AG04450 (cell line): ENCODE measurements around the gene LRTM2. TPM values are rescaled to one million over a fixed set of nuclear protein-coding genes. Genes with fewer than 3 reads are reported as not detected.

Experiments used
- CTCF ChIA-PET: fragments of 300-600, 350-600 bp; formaldehyde crosslinking; extraction: SDS; loops from one replicate; lab custom pipeline; 2022; ENCODE audit warnings: antibody characterized with exemption, inconsistent platforms; lab: Charles Lee
- POLR2A ChIA-PET: fragments of 350-600 bp; formaldehyde crosslinking; extraction: SDS; loops from one replicate; lab custom pipeline; 2021; ENCODE audit warnings: antibody characterized with exemption, inconsistent platforms; lab: Yijun Ruan, JAX
- DNase-seq: peaks from one replicate; pipeline ENCODE4 v3.0.0-alpha.2; 2011; ENCODE audit warnings: low read depth, low spot score
- H3K27ac ChIP-seq: one replicate; pipeline ENCODE4 v1.5.1; 2012; ENCODE audit warnings: low read depth, low read length, control low read depth
- H3K27me3 ChIP-seq: one replicate; pipeline ENCODE4 v1.6.0; 2012; ENCODE audit warnings: low read length; ENCODE audit not compliant: control insufficient read depth, insufficient read depth
- H3K4me3 ChIP-seq: 2 replicates; pipeline ENCODE4 v1.5.1; 2011; ENCODE audit warnings: mild to moderate bottlenecking, low read depth, low read length, control low read depth
- H3K9me3 ChIP-seq: 2 replicates; pipeline ENCODE4 v1.5.1; 2012; ENCODE audit warnings: low read length; ENCODE audit not compliant: control insufficient read depth, insufficient read depth
- polyA plus RNA-seq: library from polyadenylated mRNA; depleted of rRNA; stranded (reverse); fragments of >200 nt; gene quantifications from 2 replicates; pipeline ENCODE4 v1.2.3, GENCODE V29; 2011
- TF ChIP-seq, protein P1 (sequence below): IDR thresholded peaks from 2 replicates; pipeline ENCODE4 v1.5.1; 2011; ENCODE audit warnings: low read depth, low read length, control low read depth, inconsistent platforms

LRTM2 gene
- polyA plus RNA-seq, 1 experiment, result not detected

DNA sequence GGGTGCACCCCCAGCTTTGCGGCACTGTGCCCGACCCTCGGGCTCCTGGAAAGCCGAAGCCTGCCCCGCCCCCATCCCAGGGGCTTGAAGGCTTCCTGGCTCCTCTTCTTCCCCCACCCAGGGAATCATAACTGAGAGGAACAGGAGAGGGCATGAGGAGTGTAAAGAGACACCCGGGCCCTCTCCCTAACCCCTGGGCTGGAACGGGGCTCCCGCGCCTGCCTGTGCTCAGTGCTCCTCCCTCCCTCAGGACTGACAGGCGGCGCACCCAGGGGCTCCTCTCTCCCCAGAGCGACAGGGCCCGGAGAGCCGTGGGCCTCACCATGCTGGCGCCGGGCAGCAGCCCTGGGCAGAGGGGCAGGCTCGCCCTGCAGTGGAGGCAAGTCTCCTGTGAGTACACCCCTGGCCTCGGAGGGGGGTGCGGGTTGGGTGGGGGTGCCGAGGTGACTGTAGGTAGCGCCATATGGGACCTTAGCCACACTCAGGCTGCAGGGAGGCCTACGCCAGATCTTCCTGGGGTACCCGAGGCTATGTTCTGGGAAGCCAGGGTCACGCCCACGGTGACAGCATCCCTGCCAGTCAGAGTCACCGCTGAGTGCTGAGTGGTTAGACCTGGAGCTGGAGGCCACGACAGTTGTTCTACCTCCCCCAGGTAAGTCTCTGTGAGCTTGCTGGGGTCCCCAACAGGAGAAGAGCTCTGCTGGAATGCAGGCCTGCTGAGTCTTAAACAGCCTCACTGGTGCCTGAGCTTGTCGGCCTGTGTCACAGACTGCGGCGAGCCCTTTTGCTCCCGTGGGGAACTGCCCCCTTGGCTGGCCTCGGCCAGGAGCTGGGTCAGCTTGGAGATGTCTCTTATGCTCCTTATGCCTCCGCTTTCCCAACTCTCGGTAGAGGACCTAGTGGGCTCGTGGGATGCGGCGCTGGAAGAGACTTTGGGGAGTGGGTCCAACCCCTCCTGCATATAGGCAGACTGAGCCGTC is 7.8 kb downstream of the LRTM2 start:
- H3K27me3 ChIP-seq, result peaks cover 65% of the 10 kb centered on the region
- H3K27ac ChIP-seq, result no peak overlapping the region
- CTCF ChIA-PET, result no interaction called here
- POLR2A ChIA-PET, result no interaction called here
- H3K4me3 ChIP-seq, result no peak overlapping the region
- DNase-seq, result no peak
- H3K9me3 ChIP-seq, result no peaks in the 10 kb centered on the region; the same call in 1 of the 2 replicates
- TF ChIP-seq, protein P1, sequence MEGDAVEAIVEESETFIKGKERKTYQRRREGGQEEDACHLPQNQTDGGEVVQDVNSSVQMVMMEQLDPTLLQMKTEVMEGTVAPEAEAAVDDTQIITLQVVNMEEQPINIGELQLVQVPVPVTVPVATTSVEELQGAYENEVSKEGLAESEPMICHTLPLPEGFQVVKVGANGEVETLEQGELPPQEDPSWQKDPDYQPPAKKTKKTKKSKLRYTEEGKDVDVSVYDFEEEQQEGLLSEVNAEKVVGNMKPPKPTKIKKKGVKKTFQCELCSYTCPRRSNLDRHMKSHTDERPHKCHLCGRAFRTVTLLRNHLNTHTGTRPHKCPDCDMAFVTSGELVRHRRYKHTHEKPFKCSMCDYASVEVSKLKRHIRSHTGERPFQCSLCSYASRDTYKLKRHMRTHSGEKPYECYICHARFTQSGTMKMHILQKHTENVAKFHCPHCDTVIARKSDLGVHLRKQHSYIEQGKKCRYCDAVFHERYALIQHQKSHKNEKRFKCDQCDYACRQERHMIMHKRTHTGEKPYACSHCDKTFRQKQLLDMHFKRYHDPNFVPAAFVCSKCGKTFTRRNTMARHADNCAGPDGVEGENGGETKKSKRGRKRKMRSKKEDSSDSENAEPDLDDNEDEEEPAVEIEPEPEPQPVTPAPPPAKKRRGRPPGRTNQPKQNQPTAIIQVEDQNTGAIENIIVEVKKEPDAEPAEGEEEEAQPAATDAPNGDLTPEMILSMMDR, result no peak

DNA sequence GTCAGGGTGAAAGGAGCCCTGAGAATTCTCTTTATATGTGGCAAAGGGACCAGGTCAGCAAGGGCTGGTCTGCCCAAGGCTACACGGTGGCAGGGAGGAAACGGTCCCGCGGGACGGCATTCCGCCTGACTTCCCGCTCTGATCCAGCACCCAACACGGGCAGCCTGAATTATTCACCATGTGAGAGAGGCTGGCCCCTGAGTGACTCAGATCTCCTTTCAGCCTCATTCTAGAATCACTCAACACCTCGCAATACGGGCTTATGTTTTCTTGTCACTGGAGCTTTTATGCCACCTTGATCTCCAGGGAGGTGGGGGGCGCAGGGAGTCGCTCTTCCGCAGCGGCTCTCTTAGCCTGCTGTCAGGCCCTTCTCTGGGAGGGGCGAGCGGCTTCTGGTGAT is 8.5 kb downstream of the LRTM2 start:
- ChIA-PET POLR2A (no interaction called here), CTCF (no interaction called here)
- H3K9me3 ChIP-seq, result no peaks in the 10 kb centered on the region; the same call in 1 of the 2 replicates

DNA sequence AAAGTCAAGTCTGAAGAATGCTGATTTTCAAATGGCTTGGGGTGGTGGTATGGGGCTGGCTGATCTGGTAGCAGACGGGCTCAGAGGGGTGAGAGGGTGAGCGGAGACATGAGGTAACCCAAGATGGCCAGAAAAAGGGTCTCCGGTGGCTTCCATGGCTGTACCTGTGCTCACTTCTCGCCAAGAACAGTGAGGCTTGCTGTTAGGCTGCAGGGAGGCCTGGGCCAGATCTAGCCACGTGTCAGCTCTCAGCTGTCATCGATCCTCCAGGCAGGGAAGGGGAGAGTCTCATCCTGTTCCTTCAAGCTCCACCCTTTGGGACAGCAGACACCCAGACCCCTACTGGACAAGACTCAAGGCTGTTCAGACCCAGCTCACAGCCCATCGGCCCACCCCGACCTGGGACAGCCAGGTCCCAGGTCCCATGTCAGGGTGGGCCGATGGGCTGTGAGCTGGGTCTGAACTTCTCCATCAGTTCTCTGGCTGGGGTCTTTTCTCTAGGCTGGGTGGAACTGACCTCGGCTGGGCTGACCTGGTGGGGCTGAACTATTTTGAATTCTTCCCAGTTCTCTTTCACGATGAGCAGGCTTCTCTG is 9.0 kb downstream of the LRTM2 start:
- Histone ChIP-seq H3K27me3 (peaks cover 63% of the 10 kb centered on the region), H3K9me3 (no peaks in the 10 kb centered on the region; the same call in 1 of the 2 replicates), H3K4me3 (no peak overlapping the region), H3K27ac (no peak overlapping the region)
- DNase-seq, result no peak
- TF ChIP-seq, protein P1, result no peak
- ChIA-PET CTCF (no interaction called here), POLR2A (no interaction called here)

More for the DNA sequence above, 8.5 kb downstream of the LRTM2 start:
- no peak overlapping the region for H3K4me3 ChIP-seq
- peaks cover 64% of the 10 kb centered on the region for H3K27me3 ChIP-seq
- H3K27ac ChIP-seq, result no peak overlapping the region
- TF ChIP-seq, protein P1, result no peak
- DNase-seq, result no peak

DNA sequence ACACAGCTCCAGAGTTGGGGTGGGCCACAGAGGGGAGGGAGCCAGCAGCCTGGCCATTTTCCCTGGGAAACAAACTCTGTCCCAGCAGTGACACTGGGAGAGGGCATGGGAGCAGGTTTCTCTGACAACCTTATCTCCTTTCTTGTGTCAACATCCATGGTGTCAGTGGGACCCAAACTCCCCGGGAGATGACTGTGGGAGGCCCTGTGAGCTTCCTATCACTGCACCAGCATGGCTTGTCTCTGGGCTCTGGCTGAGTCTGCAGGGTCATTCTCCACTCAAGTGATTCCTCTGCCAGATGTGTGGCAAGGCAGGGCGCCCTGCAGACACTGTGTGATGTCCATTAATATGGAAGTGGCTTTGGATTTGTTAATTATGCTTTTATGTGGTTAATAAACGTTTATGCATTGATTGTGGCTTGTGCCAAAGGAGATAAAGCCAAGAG is 10.1 kb downstream of the LRTM2 start:
- ChIA-PET CTCF (no interaction called here), POLR2A (no interaction called here)
- Histone ChIP-seq H3K9me3 (no peaks in the 10 kb centered on the region; the same call in 1 of the 2 replicates), H3K27me3 (peaks cover 57% of the 10 kb centered on the region), H3K27ac (no peak overlapping the region), H3K4me3 (no peak overlapping the region)
- TF ChIP-seq, protein P1, result no peak
- no peak for DNase-seq
